Measurements from ENCODE around the gene RAB40C. TPM values are rescaled to one million over a fixed set of nuclear protein-coding genes. Genes with fewer than 3 reads are reported as not detected.

RAB40C gene
- total and polyA plus RNA-seq, 9 of the 15 experiments (the other 6 are each of a cell fraction or from before 2014, with no cell fraction given) = 0.17 to 23.4 (median 8.7) TPM

DNA sequence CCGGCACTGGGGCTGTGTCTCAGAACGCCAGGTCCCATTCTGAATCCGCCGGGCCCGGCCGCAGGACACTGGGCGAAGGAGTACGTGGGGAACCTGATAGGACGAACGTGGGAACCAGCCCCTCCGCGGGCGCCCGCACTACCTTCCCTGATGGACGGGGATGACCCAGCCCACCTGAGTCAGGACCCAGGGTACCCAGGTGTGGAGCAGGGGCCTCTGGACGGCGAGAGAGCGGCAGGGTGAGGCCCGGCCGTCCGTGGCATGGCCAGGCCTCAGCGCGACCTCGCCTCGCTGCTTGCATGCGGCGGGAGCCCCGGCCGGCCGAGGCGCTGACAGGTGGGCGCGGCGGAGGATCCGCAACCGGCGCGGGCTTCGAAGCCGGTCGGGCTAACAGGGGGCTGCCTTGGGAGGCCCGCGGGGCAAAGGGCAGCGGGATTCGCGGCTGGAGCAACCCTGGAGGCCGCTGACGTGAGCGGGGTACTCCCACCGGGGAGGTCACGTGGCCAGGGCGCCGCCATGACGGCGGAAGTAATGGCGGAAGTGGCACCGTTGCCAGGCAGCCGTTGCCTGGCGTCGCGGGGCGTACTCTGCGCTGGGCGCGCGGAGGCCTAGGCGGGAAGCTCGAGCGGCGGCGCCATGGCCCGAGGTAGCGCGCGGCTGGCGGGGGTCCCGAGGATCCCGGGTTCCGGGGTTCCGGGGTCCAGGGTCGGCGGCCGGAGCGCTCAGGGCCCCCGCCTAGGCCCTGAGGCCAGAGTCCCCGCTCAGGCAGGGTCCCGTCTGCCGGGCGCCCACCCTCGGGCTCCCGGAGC lies 59.1 kb downstream of the RAB40C start, which contains the start of gene WDR90:
Gene WDR90 (plus strand): TSS at position 585 of the 809 bp plus-strand sequence. CDS start 52 bp downstream, at position 637.
- no peak for DNase-seq (ENCODE audit: extremely low read depth in 1 of 4, low spot score in 3 of 4)
- POLR2A ChIA-PET = interaction anchor here (0.6 to 0.7 kb wide), 2 partner anchors 10 to 81 kb away, joined by 3 to 4 read pairs; no protein-coding TSS in a partner anchor
- peaks cover 0 to 88% of the 10 kb centered on the region in 2 experiments; a peak in 3 of 5 replicates for H3K4me1 ChIP-seq (replicated peaks in 1 of 2; ENCODE audit: control insufficient read depth in 2 of 2, insufficient read depth in 2 of 2, low read length in 2 of 2)
- TF ChIP-seq SUPT5H (IDR thresholded peaks at IDR 0.05) = 0 out of 2 replicates have a peak, but pooled peaks have one; percentile 41
- no peak for TF ChIP-seq NR4A1 (CRISPR knock-in tag; IDR thresholded peaks at IDR 0.05)
- no peak for TF ChIP-seq NR4A1 (tag; IDR thresholded peaks at IDR 0.05)
- no peak for TF ChIP-seq ZBTB26 (CRISPR knock-in tag; IDR thresholded peaks at IDR 0.05)
- no peak for TF ChIP-seq MYBL2 (IDR thresholded peaks at IDR 0.05; ENCODE audit: low read depth)
- TF ChIP-seq MYBL2 (CRISPR knock-in tag; IDR thresholded peaks at IDR 0.05; ENCODE audit: borderline replicate concordance) = no peak
- TF ChIP-seq RBM22 (IDR thresholded peaks at IDR 0.05; ENCODE audit: low read depth, low read length, poor library complexity, severe bottlenecking) = no peak
- TF ChIP-seq BCLAF1 (IDR thresholded peaks at IDR 0.05; ENCODE audit: borderline replicate concordance in 1 of 2, control insufficient read depth in 1 of 2, low read depth in 2 of 2, low read length in 1 of 2) = no peak
- no peak for TF ChIP-seq ZNF140 (CRISPR knock-in tag; IDR thresholded peaks at IDR 0.05)
- TF ChIP-seq, protein P1, sequence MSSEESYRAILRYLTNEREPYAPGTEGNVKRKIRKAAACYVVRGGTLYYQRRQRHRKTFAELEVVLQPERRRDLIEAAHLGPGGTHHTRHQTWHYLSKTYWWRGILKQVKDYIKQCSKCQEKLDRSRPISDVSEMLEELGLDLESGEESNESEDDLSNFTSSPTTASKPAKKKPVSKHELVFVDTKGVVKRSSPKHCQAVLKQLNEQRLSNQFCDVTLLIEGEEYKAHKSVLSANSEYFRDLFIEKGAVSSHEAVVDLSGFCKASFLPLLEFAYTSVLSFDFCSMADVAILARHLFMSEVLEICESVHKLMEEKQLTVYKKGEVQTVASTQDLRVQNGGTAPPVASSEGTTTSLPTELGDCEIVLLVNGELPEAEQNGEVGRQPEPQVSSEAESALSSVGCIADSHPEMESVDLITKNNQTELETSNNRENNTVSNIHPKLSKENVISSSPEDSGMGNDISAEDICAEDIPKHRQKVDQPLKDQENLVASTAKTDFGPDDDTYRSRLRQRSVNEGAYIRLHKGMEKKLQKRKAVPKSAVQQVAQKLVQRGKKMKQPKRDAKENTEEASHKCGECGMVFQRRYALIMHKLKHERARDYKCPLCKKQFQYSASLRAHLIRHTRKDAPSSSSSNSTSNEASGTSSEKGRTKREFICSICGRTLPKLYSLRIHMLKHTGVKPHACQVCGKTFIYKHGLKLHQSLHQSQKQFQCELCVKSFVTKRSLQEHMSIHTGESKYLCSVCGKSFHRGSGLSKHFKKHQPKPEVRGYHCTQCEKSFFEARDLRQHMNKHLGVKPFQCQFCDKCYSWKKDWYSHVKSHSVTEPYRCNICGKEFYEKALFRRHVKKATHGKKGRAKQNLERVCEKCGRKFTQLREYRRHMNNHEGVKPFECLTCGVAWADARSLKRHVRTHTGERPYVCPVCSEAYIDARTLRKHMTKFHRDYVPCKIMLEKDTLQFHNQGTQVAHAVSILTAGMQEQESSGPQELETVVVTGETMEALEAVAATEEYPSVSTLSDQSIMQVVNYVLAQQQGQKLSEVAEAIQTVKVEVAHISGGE (CRISPR knock-in tag; IDR thresholded peaks at IDR 0.05) = no peak

More for the DNA sequence above, 59.1 kb downstream of the RAB40C start, which contains the start of gene WDR90:
- H3K9me1 ChIP-seq (ENCODE audit: control insufficient read depth, insufficient read depth, low read length) = no peaks in the 10 kb centered on the region
- H4K20me1 ChIP-seq (replicated peaks; ENCODE audit: control insufficient read depth, insufficient read depth, low read length) = no peaks in the 10 kb centered on the region
- intact Hi-C loops (cut with micrococcal nuclease) (no loop called here), in situ Hi-C loops (cut with MboI) (no loop called here)
- no peak within 1 kb of the TSS for H2AFZ ChIP-seq (ENCODE audit: low read depth, low read length)
- ATAC-seq (no peak), FAIRE-seq (no peak)
- BruUV-seq (replicated peaks) = no TSS peak
- 97% methylated on average over 39 of the region's 91 CpGs for WGBS (ENCODE audit: insufficient coverage, low coverage, missing lambda C conversion rate)
- H3K27me3 ChIP-seq (ENCODE audit: control insufficient read depth in 2 of 2, insufficient read depth in 2 of 2, low read length in 2 of 2) = no peaks in the 10 kb centered on the region
- no peak within 1 kb of the TSS for H3K27ac ChIP-seq (ENCODE audit: extremely low read depth, low read depth, low read length)
- H3K9me3 ChIP-seq (replicated peaks; ENCODE audit: control insufficient read depth, insufficient read depth, low read depth, low read length) = no peaks in the 10 kb centered on the region
- H3K36me3 ChIP-seq (ENCODE audit: control insufficient read depth, insufficient read depth, low read length) = peaks cover 42% of the 10 kb centered on the region; the same call in 2 of the 3 replicates
- H3K79me2 ChIP-seq (ENCODE audit: control insufficient read depth, insufficient read depth, low read length) = peaks cover 22% of the 10 kb centered on the region
- H3K4me3 ChIP-seq = no peak within 1 kb of the TSS
- CTCF ChIA-PET (ENCODE audit: low intra/inter-chr PET ratio) = no interaction called here
- H3K4me2 ChIP-seq (ENCODE audit: insufficient read depth, low read length) = no peak within 1 kb of the TSS
- H3K9ac ChIP-seq (ENCODE audit: insufficient read depth in 1 of 2, low read depth in 2 of 2, low read length in 2 of 2) = no peak within 1 kb of the TSS
